Muscle layer of duodenum (tissue), 2 donors: Measurements from ENCODE around the gene KCNA10.

Source experiments
- H3K27ac ChIP-seq: one replicate; pipeline ENCODE4 v1.7.0; 2013; ENCODE audit warnings: mild to moderate bottlenecking, low read length
- H3K27me3 ChIP-seq: one replicate; pipeline ENCODE4 v1.7.0; 2013; ENCODE audit warnings: low read depth, mild to moderate bottlenecking, control low read depth, low read length
- H3K36me3 ChIP-seq, 2 donors: one replicate each; pipeline ENCODE4 v1.7.0; 2013; ENCODE audit warnings: low read length in 2 of 2, control low read depth in 1 of 2, mild to moderate bottlenecking in 1 of 2; ENCODE audit not compliant: insufficient read depth in 2 of 2, control insufficient read depth in 1 of 2
- H3K4me1 ChIP-seq, 2 donors: one replicate each; pipeline ENCODE4 v1.7.0; 2013; ENCODE audit warnings: low read length in 2 of 2, mild to moderate bottlenecking in 2 of 2, control low read depth in 1 of 2, moderate library complexity in 1 of 2; ENCODE audit not compliant: insufficient read depth in 2 of 2, control insufficient read depth in 1 of 2
- H3K4me3 ChIP-seq, 2 donors: one replicate each; pipeline ENCODE4 v1.7.0; 2013; ENCODE audit warnings: low read length in 2 of 2, low read depth in 1 of 2, mild to moderate bottlenecking in 1 of 2
- H3K9me3 ChIP-seq, 2 donors: one replicate each; pipeline ENCODE4 v1.7.0; 2013; ENCODE audit warnings: low read length in 2 of 2, control low read depth in 1 of 2, mild to moderate bottlenecking in 1 of 2; ENCODE audit not compliant: control insufficient read depth in 1 of 2
- donor health status: healthy.

The KCNA10 gene

DNA sequence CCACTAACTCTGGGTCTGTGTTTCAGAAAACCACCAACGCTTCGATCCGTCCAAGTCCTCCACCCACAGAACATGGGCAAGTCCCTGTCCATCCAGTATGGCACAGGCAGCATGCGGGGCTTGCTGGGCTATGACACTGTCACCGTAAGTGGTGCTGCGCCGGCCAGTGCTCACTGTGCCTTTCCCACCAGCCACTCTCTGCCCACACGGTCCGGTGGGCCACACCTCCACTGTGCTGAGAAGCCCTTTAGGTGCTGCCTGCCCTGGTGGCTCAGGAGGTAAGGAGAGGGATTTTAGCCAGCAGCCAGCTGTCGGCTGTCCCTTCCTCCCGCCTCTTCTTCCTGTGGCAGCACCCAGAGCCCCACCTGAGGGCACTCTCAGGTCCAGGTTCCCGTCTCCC, 34.2 kb downstream of the KCNA10 start:
- Histone ChIP-seq H3K4me3 (no peak overlapping the region), H3K4me1 (no peaks in the 10 kb centered on the region), H3K27ac (no peak overlapping the region), H3K9me3 (no peaks in the 10 kb centered on the region), H3K36me3 (no peaks in the 10 kb centered on the region), H3K27me3 (no peaks in the 10 kb centered on the region)

DNA sequence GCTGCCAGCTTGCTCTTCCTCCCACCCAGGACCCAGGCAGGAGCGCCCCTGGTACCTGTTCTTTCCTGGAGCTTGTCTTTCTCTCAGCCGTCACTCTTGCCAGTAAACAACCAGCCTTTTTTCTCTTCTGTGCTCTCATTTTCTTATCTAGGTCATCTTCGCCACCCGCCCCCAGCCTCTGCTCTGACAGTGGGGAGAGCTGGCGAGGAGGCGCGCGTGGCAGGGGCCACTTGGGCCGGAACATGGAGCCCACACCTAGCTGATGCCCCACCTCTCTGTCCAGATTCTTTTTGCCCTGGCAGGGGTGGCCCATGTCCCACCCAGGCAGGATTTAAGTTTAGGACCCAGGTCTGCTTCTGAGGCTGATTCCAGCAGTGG, 35.7 kb downstream of the KCNA10 start:
- Histone ChIP-seq H3K4me3 (no peak overlapping the region), H3K36me3 (no peaks in the 10 kb centered on the region), H3K9me3 (no peaks in the 10 kb centered on the region), H3K4me1 (no peaks in the 10 kb centered on the region), H3K27ac (no peak overlapping the region), H3K27me3 (no peaks in the 10 kb centered on the region)

DNA sequence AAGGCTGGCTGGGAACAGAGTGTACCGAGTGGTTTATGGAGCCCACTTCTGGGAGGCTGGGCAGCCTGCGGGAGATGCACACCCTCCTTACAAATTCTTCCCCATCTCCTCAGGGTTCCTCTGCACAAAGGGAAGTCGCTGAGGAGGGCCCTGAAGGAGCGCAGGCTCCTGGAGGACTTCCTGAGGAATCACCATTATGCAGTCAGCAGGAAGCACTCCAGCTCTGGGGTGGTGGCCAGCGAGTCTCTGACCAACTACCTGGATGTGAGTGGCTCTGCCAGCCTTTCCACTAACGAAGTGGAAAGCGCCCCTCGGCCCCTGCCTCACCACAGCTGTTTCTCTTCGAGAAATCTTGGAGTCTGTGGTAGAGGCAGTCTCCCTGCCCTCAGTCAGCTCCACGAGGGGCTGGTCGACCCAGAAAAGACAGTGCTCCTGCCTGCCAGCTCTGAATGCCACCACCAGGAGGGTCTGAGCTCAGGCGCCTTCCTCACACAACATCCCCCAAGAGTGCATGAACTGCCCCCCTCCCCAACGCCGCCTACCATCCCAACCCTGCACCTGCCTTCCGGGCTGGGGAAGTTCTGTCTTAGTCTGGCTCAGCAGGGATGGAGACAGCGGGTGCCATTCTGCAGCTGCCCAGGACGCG, 36.2 kb downstream of the KCNA10 start:
- no peak overlapping the region for H3K4me3 ChIP-seq
- no peak overlapping the region for H3K27ac ChIP-seq
- no peaks in the 10 kb centered on the region for H3K9me3 ChIP-seq
- no peaks in the 10 kb centered on the region for H3K36me3 ChIP-seq
- no peaks in the 10 kb centered on the region for H3K4me1 ChIP-seq
- H3K27me3 ChIP-seq, result no peaks in the 10 kb centered on the region

DNA sequence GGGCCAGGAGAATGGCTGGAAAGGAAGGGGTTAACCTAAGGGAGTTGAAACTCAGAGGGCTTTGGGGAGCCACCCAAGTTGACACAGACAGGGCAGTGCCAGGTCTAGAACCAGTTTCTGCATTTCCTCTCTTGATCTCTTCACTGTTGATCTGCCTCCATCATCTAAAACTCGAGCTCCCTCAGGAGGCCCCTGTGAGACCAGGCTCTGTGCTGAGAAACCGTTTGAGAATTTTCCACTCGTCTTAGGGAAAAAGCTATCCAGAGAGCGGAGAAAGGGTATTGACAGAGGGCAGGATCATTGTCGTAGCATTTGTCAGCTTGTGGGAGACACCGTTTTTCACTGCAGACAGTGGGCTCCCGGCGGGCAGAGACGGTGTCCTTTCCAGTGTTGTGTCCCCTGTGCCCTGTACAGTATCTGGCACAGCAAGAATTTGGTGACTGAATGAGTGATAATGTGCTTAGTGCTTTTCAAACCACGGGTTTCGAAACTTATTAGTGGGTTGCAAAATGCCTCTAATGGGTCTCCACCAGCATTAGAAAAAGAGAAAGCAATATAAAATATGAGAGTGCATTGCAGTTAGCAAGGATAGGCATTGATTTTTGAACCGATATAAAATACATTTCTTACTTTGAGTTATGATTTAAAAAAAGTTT, 36.9 kb downstream of the KCNA10 start:
- Histone ChIP-seq H3K4me3 (no peak overlapping the region), H3K36me3 (no peaks in the 10 kb centered on the region), H3K4me1 (no peaks in the 10 kb centered on the region), H3K9me3 (no peaks in the 10 kb centered on the region), H3K27me3 (no peaks in the 10 kb centered on the region), H3K27ac (no peak overlapping the region)

DNA sequence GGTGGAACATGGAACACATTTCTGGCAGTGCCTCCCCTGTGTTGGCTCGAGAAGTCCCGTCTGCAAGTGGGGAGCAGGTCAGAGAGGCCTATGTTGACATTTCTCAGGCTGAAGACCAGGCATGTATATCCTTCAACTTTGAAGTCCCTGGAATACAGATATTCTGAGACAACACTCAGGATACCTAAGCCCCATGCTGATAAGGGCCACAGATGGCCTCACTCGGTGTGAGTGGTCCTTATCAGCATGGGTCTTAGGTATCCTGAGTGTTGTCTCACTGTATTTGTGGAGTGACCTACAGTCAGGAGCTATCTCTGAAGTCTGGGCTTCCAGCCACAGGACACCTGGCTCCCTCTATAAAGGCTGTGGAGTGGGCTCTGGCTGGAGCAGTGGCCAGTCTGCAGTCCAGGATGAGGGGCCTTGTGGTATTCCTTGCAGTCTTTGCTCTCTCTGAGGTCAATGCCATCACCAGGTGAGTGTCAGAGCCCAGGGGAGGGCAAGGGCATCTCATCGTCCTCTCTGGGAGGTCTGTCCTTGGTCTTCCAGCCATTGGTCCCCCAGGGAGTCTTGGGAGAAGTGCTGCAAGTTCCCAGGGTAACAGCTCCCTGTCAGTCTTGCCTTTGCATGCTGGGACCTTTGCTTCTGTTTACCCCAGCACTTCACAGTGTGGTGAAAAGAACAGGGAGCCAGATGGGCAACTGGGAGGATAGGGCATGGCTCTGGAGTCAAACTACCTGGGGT, 38.4 kb downstream of the KCNA10 start:
- Histone ChIP-seq H3K4me1 (no peaks in the 10 kb centered on the region), H3K36me3 (no peaks in the 10 kb centered on the region), H3K27me3 (no peaks in the 10 kb centered on the region), H3K9me3 (no peaks in the 10 kb centered on the region), H3K4me3 (no peak overlapping the region), H3K27ac (no peak overlapping the region)

DNA sequence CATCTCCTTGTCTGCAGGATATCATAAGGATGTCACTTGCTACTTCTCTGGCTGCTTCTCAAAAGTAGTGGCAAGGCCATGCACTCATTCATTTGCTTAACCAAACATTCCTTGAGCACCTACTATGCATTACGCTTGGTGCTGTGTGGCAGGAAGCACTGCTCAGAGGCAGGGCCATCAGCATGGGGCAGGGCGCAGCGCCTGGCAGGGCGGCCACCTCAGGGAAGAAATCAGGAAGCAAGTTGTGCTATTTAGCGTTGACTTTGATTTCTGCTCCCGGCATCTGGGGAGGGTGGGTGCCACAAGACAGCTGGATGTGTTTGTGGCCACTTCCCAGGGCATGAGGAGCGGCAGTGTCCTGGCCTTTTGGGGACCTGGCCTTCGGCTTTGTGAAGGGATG, 40.1 kb downstream of the KCNA10 start:
- Histone ChIP-seq H3K4me3 (no peak overlapping the region), H3K27me3 (no peaks in the 10 kb centered on the region), H3K9me3 (no peaks in the 10 kb centered on the region), H3K36me3 (no peaks in the 10 kb centered on the region), H3K4me1 (no peaks in the 10 kb centered on the region), H3K27ac (no peak overlapping the region)

DNA sequence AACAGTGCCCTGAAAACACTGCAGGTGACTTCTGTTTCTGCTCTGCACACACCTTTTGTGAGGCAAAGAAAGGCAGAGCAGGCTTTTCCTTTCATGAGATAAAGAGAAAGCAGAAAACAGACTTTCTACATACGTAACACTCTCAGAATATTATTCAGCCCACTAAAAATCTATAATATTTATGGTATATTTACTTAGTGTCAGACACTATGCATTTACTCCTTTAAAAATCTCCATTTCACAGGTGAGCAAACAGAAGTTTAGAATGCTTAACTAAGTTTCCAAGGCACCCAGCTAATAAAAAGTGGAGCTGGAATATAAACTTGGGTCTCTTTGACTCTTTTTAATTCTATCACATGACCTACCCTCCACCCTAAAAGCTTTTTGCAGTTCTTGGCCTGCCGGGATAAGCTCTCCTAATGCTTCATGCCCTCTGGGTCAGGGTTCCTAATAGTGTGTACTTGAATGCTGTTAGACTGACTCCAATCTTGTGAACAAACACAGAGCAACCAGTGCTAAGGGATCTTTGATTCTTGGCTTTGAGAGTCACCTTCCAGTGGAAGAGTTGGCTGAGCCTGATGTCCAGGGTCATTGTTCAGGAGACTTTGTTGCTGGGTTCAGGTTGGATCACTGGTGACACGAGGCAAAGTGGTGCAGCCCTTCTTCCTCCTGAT, 40.9 kb downstream of the KCNA10 start:
- Histone ChIP-seq H3K4me1 (no peaks in the 10 kb centered on the region), H3K27me3 (no peaks in the 10 kb centered on the region), H3K36me3 (no peaks in the 10 kb centered on the region), H3K4me3 (no peak overlapping the region), H3K9me3 (no peaks in the 10 kb centered on the region), H3K27ac (no peak overlapping the region)

DNA sequence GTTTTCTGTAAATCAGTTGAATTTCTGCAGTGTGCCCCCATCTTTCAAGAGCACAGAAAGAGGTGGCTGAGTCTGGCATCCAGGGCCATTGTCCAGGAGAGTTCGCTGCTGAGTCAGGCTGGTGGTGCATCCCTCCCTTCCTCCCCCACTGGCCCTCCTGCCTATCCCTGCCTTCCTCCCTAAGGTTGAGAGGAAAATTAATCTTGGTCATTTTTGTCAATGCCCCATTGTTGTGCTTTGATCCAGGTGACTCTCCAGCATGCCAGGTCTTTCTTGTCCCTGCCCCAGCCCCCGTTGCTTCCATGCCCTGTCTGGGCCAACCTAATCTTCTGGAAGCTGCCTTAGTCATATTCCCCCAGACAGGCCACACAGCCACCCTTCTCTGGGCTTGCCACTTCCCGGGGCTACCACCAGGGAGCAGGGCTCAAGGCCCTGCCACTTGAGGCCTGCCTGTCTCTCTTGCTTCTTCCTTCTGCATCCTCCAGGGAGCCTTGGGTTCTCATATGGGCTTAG, 41.5 kb downstream of the KCNA10 start:
- H3K9me3 ChIP-seq, result no peaks in the 10 kb centered on the region
- H3K27ac ChIP-seq, result no peak overlapping the region
- H3K27me3 ChIP-seq, result no peaks in the 10 kb centered on the region
- no peaks in the 10 kb centered on the region for H3K36me3 ChIP-seq
- no peaks in the 10 kb centered on the region for H3K4me1 ChIP-seq
- H3K4me3 ChIP-seq, result no peak overlapping the region

DNA sequence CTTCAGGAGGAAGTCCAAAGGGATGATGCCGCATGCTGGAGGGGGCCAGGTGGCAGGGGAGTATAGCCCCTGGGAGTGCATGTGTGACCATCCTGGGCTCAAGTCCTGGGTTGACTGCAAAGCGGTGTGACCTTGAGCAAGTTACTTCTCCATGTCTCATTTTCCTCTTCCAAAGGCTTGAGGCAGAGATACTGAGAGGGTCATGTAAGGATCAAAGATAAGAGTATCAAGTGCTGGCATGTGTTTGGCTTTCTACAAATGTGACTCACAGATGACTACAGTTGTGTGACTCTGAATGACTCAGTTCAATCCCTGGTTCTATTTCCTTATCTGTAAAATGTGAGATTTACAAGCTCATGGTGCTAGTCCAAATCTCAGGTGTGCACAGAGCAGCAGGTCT, 41.9 kb downstream of the KCNA10 start:
- no peaks in the 10 kb centered on the region for H3K27me3 ChIP-seq
- H3K36me3 ChIP-seq, result no peaks in the 10 kb centered on the region
- no peaks in the 10 kb centered on the region for H3K4me1 ChIP-seq
- no peak overlapping the region for H3K4me3 ChIP-seq
- H3K27ac ChIP-seq, result no peak overlapping the region
- no peaks in the 10 kb centered on the region for H3K9me3 ChIP-seq

DNA sequence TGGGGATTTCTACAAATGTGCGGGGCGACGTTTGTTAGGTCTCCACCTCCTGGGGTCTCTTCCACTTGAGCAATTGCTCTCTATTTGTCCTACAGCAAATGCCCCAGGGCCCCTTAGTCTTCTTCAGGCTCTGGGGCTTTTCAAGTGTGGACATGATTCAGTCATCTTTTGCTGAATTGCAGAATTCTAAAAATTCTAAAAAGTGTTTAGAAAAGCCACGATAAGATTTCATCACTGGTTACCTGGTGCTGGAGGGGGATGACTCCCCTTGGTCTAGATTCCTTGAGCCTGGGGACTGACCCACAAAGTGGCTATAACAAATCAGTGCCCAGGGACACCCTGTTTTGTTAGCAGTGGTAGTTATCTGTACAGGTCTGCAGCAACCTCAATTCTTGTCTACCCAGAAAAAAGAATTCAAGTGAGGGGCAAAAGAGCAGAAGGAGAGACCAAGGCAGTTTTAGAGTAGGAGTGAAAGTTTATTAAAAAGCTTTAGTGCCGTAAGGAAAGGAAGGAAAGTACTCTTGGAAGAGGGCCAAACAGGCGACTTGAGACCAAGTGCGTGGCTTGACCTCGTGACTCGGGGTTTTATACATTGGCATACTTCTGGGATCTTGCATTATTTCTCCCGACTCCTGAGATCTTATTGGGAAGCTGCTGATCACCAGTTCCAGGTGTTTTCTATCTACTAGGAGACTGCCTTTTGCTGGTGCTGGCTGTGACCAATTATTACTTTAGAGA, 42.8 kb downstream of the KCNA10 start:
- H3K4me3 ChIP-seq, result no peak overlapping the region
- no peaks in the 10 kb centered on the region for H3K9me3 ChIP-seq
- H3K4me1 ChIP-seq, result no peaks in the 10 kb centered on the region

More for the DNA sequence above, 42.8 kb downstream of the KCNA10 start:
- Histone ChIP-seq H3K36me3 (no peaks in the 10 kb centered on the region), H3K27me3 (no peaks in the 10 kb centered on the region), H3K27ac (no peak overlapping the region)
